A172 (cell line): ENCODE data around the gene TXNDC11. TPM values are rescaled to one million over a fixed set of nuclear protein-coding genes. Genes with fewer than 3 reads are reported as not detected.

Experiments
- DNase-seq: peaks from one replicate; pipeline ENCODE4 v3.0.0-alpha.2; 2015; ENCODE audit warnings: low spot score
- total RNA-seq: library from RNA; depleted of rRNA; stranded (reverse); fragments of >200 nt; shearing (Covaris generic); gene quantifications from 2 replicates; pipeline ENCODE4 v1.2.3, GENCODE V29; 2014

TXNDC11 gene
- total RNA-seq, 1 experiment from 2014 or later, result 33.8 TPM

DNA sequence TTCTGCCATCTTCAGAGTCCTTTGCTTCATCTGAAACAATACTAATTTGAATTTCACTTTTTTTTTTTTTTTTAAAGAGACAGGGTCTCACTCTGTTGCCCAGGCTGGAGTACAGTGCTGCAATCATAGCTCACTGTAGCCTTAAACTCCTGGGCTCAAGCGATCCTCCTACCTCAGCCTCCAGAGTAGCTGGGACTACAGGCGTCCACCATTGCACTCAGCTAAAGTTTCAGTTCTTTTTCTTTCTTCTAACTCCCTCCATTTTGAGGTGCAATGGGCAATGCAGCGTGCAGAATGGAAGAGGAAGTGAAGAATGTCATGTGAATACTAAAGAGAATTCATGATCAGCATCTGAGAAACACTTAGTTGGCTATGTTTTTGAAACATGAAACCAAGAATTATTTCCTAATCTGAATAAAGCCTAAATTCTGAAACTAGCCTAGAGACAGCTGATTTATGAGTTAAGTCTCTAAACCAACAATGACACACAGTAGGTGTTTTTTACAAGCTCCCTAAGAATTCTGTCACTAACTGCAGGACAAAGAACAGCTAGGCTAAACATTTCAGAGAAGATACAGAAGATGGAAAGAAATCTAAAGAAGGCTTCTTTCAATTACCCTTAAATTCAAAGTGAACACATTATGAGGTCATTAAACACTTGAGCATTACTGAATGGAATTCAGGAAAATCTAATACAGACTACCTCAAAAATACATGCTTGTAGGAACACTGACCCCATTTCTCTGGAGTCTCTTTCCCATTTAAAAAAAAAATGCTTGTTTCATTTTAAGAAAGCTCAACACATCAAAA lies 53.4 kb downstream of the TXNDC11 start:
- DNase-seq, result no peak

DNA sequence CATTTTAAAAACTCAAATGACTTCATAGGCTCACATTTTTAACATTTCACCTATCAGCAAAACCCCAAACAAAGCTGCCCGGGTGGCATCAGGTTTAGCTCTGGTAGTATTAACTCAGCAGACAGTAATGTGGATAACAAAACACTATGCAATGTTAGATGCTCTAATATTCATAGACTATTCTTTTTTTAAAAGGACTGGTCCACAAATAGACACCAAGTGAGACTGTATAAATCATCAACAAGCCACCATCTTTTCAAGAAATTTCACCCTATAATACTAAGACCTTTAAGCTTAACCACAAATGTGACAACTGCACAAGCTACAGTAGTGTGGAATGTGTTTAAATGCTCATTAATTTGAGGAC lies 54.2 kb downstream of the TXNDC11 start:
- DNase-seq, result no peak

DNA sequence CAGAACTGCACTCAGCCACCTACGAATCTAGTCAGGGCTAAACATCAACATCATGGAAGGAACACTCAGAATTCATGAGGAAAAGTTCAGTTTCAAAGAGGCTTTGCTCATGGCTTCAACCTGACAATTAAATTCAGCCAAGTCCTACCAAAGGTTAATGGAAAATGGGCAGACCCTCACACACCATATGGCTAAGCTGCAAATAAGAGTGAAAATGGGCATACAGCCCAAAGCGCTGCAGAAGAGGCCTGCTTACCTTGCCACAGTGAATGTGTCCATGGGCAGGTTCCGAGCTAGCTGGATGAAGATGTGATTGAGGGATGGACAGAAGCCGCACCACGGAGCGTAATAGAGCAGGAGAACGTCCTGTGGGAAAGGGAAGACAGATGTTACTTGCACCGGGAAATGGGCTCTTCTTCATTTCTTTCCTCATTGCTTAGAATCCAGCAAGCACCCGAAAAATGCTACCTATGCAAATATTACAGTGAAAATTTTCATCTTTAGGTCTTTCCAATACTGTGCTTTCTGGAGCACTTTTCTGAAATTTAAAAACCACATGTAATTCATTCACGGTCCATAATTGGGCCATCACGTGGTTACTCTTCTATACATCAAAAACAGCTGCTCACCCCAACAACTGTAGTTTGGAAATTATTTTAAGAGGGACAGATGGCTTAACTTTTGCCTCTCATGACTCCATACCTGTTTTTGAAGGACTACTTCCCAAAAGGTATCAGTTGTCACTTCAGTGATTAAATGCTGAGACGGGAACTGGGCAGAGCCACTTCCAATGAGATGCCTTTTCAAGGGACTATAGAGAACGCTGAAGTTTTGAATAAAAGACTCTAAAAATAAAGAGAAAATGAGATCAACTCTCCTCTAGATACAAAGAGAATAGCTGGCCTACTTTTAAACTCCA lies 54.8 kb downstream of the TXNDC11 start:
- no peak for DNase-seq

DNA sequence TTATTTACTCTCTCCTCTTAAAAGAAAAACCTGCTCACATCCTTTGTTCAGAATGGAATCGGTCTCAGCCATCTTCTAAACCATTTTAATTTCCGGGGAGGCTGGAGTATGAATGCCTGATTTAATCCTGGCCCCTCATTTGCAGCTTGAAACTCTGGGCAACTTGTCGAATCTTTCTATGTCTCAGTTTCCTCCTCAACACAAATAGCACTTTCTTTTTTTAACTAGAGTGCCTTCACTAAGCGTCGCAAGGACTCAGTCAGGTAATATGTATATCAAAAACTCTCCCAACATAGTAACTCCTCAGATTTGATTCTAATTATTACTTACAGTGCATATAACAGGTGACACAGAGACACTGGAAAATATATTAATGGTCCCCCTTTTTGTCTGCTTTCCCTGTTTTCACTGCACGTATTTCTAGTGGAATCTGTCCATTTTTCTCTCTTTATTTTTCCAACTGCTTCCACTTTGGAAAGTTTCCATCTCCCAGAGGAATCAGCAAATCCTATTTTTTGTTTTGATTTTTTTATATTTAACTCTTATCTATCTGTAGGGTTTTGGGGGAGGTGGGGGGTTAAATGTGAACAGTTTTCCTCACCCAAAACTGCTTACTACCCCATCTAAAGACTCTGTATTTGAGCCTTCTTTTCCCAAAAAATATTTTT lies 55.8 kb downstream of the TXNDC11 start:
- no peak for DNase-seq

DNA sequence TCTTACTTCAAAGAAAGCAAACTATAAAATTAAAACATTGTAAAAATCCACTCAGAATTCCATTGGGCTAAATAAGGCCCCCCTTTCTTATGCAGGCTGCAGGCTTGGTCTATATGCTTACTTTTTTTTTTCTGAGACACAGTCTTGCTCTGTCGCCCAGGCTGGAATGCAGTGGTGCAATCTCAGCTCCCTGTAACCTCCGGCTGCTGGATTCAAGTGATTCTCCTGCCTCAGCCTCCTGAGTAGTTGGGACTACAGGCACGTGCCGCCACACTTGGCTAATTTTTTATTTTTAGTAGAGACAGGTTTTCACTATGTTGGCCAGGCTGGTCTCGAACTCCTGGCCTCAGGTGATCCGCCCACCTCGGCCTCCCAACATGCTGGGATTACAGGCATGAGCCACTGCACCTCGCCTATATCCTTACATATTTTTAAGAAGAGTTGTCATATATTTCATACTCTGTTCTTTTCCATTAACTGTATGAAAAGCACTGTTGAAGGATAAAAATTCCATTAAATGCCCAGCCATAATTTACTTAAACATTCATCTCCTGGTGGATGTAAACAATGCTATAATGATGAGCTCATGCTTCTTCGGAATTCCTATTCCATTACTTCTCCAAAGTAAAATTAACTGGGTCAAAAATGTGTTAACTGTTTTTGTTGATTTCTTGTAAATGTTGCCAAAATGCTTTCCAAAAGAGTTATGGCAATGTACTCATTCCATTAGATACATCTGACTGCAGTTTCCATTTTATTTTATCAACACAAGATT lies 56.6 kb downstream of the TXNDC11 start:
- DNase-seq, result no peak

DNA sequence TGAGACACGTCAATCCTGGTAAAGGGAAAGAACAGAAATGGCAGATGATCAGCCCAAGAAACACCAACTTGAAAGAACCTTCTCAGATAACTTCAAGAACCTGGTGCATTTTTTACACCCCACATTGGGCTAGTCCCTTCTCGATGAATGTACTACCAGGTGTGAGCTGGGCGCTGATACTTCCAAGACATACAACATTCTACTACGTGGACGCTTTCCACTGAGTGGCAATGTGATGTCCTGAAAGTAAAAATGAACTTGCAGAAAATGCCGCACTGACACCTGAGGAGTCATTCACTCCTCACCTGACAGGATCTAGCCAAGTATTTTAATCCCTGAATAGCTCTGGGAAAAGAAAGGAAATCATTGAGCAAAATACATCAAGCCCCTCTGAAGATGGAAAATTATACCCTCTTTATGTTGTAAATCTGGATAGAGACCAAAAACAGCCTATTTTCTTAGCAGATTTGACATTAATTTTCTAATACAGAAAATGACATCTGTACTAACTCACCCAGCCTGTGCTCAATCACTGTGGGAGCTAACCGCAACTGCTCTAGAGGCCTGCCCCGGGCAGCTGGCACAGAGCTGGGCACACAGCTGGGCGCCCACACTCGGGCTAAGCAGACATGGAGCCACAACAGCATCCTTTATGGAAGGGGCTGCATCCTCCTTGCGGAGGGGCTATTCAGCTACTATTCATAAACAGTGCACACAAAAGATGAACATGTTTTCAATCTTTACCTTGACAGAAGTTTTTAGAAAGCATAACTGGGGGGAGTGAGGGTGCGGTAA lies 58.2 kb downstream of the TXNDC11 start:
- no peak for DNase-seq

DNA sequence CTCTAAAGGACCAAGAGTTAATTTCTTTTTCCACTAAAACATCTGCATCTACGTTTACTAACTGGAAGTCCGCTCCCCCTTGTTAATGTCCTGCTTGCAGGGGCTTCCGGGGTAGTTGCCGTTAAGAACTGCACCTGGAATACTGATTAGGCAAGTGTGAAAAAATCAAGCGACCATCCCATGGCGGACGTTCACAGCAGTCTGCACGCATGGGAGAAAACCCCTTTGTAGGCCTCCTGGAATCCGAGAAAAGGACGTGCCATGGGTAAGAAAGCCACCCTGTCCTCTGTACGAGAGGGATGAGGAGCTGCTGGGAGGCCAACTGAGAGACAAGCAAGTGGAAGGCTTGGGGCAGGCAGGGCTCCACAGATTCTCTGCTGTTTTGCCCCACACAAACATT lies 59.5 kb downstream of the TXNDC11 start:
- no peak for DNase-seq

DNA sequence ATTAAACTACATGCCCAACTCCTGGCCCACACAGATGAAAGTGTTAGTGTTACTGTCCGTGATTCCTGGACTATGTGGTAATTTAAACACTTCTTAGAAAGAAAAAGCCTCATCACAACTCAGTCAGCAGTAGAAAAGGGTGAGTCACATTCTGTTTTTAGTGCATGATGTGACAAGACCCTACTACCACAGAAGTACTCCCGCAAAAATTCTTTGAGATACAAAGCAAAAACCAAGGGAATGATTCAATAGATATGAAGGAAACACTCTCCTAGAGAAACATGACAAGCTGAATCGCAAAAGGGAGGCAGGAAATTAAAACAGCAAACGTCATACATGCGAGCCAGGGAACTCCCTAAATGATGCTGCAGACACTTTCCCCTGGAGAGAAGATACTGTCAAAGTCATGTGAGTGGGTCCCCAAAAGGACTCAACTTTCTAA lies 60.0 kb downstream of the TXNDC11 start:
- peak; percentile 92 for DNase-seq

DNA sequence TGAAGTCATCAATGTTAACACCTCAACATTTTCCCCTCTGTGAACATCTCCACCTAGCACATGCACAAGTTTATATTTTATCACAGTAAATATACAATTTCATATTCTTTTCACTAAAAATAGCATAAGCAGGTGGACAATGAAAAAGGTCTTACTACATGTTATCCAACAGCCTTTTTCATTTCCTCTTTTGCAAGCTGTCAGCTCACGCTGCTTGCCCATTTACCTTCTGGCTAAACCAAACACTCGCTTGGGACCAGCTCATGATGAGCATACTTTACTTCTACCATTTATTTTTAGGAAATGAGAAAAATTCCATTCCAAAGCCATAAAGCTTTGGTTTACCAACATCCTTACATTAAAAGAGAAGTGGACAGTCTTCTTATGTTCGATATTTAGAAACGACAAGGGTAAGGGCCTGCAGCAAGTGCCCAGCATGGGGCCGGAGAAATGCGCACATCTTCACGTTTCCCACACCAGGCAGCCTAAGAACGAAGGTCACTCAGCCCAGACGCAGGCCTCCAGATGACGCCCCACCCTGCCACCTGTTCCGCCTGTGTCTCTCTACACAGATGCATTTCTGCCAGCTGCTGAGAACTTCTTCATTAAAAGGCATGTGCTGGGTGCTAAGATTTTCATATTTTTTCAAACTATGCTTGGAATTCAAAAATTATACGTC lies 60.5 kb downstream of the TXNDC11 start:
- no peak for DNase-seq

DNA sequence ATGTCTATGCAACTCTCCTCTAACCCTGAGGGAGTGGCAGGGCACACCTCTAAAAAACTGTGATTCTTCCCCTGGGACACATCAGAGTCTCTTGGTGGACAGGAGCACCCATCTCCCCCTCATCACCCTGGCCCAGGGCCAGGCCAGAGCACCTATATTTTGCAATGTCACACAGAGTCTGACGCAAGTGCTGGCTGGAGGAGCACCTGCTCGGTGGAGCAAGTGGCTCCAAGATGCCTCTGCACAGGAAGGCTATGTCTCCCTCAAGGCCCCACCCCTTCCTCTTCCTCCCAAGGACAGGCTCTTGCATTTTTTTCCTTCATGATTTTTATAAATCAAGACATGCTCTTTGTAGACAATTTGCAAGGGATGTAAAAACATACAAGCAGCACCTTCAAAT lies 61.1 kb downstream of the TXNDC11 start:
- no peak for DNase-seq

DNA sequence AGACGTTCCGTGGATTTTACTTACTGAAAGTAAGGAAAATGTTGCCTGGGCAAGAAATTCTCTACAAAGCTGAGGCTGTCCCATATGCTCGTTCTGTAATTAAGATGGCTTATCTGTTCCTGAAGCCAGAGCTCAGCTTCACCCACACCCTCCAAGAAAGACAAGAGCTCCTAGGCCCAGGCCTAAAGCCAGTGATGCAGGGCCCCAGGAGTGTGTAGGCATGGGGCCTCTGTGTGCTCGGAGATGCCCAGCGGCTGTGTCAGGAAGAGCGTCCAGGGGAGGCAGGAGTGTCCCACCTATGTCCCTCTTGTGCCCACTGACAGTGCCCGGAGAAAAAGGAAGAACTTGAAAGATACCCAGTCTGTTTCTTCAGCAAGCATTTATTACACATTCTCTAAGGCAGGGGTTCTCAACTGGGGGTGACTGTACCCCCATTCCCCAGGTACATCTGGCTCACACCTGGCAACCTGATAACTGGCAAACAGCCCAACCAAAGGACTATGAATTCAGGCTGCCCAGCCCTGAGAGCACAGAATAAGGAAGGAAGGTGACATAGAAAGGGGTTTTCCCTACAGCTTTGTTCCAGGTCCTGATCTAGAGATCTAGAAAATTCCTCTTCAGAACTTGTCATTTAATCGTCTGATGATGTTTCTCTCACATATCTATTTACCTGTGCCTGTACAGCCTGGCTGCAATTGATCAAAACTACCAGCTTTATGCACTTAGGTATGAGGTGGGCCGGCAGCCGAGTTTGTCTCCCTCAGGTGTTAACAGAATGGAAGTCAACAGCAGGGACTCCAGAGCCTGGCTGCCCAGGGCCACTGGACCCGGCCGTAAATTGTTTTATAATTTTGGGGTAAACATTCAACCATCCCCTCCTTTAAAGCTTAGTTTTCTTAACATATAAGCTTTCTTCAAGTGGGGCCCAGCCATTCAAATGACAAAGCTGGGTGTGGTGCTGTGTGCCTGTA lies 62.4 kb downstream of the TXNDC11 start:
- DNase-seq, result no peak

DNA sequence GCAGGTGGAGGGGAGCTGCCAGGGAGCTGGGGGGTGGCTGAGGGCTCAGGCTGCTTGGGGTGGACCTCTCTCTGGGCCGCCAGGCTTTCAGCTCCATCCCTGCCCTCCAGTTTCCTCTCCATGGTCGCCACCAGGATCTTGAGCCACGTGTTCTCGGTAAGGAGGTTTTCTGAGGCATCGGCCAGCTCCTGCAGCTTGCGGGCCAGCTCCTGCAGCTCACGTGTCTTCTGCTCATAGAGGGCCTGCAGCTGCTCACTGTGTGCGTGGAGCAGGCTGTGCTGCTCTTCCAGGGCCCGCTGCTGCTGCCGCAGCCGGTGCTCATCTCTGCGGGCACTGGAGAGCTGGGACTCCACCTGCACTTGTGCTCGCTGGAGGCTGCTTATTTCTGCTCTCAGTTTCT lies 63.4 kb downstream of the TXNDC11 start:
- no peak for DNase-seq

DNA sequence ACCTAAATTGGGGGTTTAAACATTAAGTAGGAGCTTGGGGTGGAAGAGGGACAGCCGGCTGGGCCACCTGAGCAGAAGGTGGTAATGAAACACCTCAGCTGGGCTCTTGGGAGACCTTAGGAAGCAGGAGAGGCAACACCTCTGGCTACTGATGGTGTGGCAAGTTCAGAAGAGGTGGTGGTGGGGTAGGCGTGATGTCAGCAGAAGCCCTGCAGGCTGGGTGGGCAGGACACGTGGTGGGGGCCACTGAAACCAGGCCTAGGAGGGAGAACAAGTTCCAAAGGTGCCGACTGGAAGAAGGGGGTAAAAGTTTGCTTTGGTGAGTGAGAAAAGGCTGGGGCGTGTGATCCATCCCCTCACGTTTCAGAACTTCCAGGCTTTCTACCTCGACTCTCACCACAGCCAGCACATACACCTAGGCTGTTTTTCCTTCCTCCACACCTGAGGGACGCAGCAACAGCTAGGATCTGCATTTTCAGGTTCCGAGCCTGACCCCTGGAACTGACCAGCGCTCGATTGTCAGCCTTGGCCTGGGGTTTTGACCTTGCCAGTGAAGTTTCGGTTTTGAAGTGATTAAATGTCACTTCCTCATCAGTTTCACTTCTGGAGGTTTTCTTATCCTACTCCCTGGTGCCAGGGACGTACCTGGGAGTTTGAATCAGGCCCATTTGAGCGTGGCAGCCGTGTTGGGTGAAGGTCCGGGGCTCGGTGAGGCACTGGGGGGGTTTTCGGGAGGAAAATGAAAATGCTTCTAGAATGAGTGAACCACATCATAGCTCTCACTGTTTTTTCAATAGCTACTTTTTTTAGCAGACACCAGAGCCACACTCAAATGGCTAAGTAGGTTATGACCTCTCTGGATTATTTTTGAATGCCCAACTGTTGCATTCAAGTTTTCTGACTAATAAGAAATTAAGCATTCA lies 64.4 kb downstream of the TXNDC11 start:
- no peak for DNase-seq

DNA sequence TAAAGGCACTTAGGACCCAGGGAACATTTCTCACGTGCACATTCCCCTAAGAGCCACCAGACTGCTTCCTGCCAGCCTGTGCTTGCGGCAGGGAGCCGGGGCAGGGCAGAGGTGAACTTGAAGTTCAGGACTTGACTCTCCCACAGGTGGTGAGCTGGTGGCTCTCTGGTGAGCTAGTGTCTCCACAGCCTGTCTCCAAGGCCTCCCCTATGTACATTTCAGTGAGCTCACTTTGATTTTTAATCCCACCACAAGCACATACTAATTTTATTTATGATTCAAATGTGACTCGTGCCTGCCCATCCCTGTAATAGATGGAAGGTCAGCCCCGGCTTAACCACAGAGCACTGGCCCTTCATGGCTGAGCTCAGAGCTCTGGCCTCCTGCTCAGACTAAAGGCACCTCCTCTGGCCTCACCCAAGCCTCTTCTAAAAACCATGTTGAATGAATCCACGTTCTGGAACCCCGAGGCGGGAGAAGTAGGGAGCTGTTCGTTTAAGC lies 65.2 kb downstream of the TXNDC11 start:
- peak; percentile 59 for DNase-seq

DNA sequence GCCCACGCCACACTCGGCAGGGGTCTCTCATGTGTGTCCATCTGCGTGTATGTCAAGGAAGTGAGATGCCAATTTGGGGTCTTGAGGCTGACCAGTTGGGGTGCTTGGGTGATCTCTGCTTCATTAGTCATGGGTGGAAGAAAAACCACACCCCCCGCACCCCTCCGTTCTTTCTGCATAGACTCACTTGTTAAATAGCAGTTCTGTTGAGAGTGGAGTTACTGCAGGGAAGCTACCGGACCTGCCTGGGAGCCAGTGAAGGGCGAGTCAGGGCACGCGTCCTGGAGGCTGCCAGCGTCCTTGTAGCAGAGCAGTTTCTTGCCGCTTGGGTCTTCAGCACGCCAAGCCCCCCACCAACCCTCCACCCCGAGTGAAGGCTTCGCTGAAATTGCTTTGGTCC lies 65.9 kb downstream of the TXNDC11 start:
- no peak for DNase-seq

DNA sequence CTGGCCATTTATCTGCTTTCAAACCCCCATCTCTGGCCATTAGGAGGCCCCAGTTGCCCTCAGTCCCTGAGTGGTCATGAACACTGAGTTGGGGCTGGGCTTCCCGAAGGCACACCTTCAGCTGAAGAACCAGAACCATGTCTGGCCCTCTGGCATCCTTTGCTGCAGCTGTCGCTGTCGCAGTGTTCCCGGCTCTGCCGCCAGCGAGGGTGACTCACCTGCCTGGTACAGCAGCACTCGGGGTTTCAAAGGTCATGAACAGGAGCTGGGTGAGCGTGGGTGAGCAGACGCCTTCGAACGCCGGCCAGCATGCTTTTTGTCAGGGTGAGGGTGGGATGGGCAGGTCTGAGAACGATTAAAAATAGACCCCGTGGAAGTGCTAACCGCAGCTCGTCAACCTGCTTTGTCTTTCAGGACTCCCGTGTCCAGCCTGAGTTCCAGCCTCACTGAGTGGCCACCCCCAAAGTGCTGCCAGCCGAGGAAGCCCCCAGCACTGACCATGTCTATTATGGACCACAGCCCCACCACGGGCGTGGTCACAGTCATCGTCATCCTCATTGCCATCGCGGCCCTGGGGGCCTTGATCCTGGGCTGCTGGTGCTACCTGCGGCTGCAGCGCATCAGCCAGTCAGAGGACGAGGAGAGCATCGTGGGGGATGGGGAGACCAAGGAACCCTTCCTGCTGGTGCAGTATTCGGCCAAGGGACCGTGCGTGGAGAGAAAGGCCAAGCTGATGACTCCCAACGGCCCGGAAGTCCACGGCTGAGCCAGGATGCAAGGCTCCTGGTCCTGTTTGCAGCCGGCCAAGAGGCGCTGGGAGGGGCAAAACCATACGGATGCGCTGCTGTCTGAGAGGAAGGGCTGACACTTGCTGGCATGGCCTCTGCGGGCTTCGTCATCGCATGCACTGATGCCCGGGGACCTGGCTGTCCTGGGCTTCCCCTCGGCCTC lies 66.8 kb downstream of the TXNDC11 start:
- peak; percentile 86 for DNase-seq
